AG04449 (cell line): ENCODE data around the gene NUDT21.

Source experiments
- CTCF ChIA-PET: fragments of 350-600 bp; formaldehyde crosslinking; extraction: SDS; loops from one replicate; lab custom pipeline; 2021; ENCODE audit warnings: antibody characterized with exemption; lab: Yijun Ruan, JAX
- POLR2A ChIA-PET: fragments of 400-600, 350-600 bp; formaldehyde crosslinking; extraction: SDS; loops from one replicate; lab custom pipeline; 2020; ENCODE audit warnings: antibody characterized with exemption, inconsistent platforms; lab: Yijun Ruan, JAX
- DNase-seq: peaks from one replicate; pipeline ENCODE4 v3.0.0-alpha.2; 2010; ENCODE audit warnings: low read depth, low spot score
- H3K4me3 ChIP-seq: 2 replicates; pipeline ENCODE4 v1.5.1; 2011; ENCODE audit warnings: low read depth, mild to moderate bottlenecking, control low read depth, low read length
- TF ChIP-seq, protein P1 (sequence below): IDR thresholded peaks from one replicate; pipeline ENCODE4 v1.5.1; 2011; ENCODE audit warnings: mild to moderate bottlenecking, moderate library complexity, low read length, control low read depth, inconsistent platforms; ENCODE audit not compliant: insufficient read depth; ENCODE audit errors: missing control alignments

Gene NUDT21

GRCh38 chr16:56483394-56483793 is 32.3 kb upstream of the NUDT21 start:
- no peak overlapping the region for H3K4me3 ChIP-seq
- no peak for DNase-seq
- TF ChIP-seq, protein P1, sequence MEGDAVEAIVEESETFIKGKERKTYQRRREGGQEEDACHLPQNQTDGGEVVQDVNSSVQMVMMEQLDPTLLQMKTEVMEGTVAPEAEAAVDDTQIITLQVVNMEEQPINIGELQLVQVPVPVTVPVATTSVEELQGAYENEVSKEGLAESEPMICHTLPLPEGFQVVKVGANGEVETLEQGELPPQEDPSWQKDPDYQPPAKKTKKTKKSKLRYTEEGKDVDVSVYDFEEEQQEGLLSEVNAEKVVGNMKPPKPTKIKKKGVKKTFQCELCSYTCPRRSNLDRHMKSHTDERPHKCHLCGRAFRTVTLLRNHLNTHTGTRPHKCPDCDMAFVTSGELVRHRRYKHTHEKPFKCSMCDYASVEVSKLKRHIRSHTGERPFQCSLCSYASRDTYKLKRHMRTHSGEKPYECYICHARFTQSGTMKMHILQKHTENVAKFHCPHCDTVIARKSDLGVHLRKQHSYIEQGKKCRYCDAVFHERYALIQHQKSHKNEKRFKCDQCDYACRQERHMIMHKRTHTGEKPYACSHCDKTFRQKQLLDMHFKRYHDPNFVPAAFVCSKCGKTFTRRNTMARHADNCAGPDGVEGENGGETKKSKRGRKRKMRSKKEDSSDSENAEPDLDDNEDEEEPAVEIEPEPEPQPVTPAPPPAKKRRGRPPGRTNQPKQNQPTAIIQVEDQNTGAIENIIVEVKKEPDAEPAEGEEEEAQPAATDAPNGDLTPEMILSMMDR, result no peak
- ChIA-PET CTCF (no interaction called here), POLR2A (no interaction called here)

- CTCF ChIA-PET, result interaction anchor here (1.5 kb wide), 1 partner anchor 220 kb away, joined by 4 read pairs; no protein-coding TSS in a partner anchor
- no peak overlapping the region for H3K4me3 ChIP-seq
- TF ChIP-seq, protein P1, result no peak
- no peak for DNase-seq
- POLR2A ChIA-PET, result no interaction called here
Measured at GRCh38 chr16:56482683-56483236, 31.6 kb upstream of the NUDT21 start.

GRCh38 chr16:56481468-56482122 is 30.5 kb upstream of the NUDT21 start:
- ChIA-PET CTCF (interaction anchor here (1.2 to 1.5 kb wide), 4 partner anchors 15 to 221 kb away, joined by 3 to 5 read pairs (median 4); no protein-coding TSS in a partner anchor), POLR2A (interaction anchor here (1.5 kb wide), 1 partner anchor 30 kb away, joined by 4 read pairs; the partner anchor contains the start of genes NUDT21 and OGFOD1)
- no peak for DNase-seq
- TF ChIP-seq, protein P1, result no peak
- no peak overlapping the region for H3K4me3 ChIP-seq

GRCh38 chr16:56480776-56481467 is 29.8 kb upstream of the NUDT21 start:
- TF ChIP-seq, protein P1, result no peak
- H3K4me3 ChIP-seq, result no peak overlapping the region
- DNase-seq, result no peak
- ChIA-PET CTCF (interaction anchor here (1.2 to 1.5 kb wide), 4 partner anchors 16 to 221 kb away, joined by 3 to 5 read pairs (median 4); no protein-coding TSS in a partner anchor), POLR2A (interaction anchor here (1.5 kb wide), 1 partner anchor 30 kb away, joined by 4 read pairs; the partner anchor contains the start of genes NUDT21 and OGFOD1)

- ChIA-PET POLR2A (no interaction called here), CTCF (interaction anchor here (0.7 to 3.1 kb wide), 6 partner anchors 12 to 223 kb away, joined by 3 to 10 read pairs (median 4); no protein-coding TSS in a partner anchor)
- no peak for DNase-seq
- TF ChIP-seq, protein P1, result no peak
- no peak overlapping the region for H3K4me3 ChIP-seq
Measured at GRCh38 chr16:56479469-56479868, 28.3 kb upstream of the NUDT21 start.
